GM19395 (cell line): Measurements from ENCODE around the gene GUCY1A2.
"Not testable (repeated sequence)": the region's sequence is repeated elsewhere in the genome, so short reads cannot be mapped to it uniquely, and the experiment has no call there.

Experiments used
- ATAC-seq: cut with Tn5 transposase; IDR thresholded peaks from one replicate; pipeline ENCODE4 v1.9.1; 2021; ENCODE audit warnings: mild to moderate bottlenecking, moderate library complexity; ENCODE audit not compliant: unreplicated experiment

GUCY1A2 gene

GRCh38 chr11:106957030-106957482 is 61.2 kb downstream of the GUCY1A2 start:
- ATAC-seq = no peak

GRCh38 chr11:106950067-106950491 is 68.2 kb downstream of the GUCY1A2 start:
- no peak for ATAC-seq

- ATAC-seq = no peak
Observed at GRCh38 chr11:106943089-106943488, 75.2 kb downstream of the GUCY1A2 start.

- no peak for ATAC-seq
Observed at GRCh38 chr11:106939157-106939556, 79.1 kb downstream of the GUCY1A2 start.

GRCh38 chr11:106937111-106937510 is 81.2 kb downstream of the GUCY1A2 start:
- no peak for ATAC-seq

GRCh38 chr11:106925245-106925644 is 93.0 kb downstream of the GUCY1A2 start:
- no peak for ATAC-seq

GRCh38 chr11:106920899-106921509 is 97.3 kb downstream of the GUCY1A2 start:
- ATAC-seq = no peak

GRCh38 chr11:106917973-106918372 is 100.3 kb downstream of the GUCY1A2 start:
- no peak for ATAC-seq

- no peak for ATAC-seq
Observed at GRCh38 chr11:106914409-106914808, 103.9 kb downstream of the GUCY1A2 start.

- no peak for ATAC-seq
Observed at GRCh38 chr11:106913141-106913540, 105.1 kb downstream of the GUCY1A2 start.

GRCh38 chr11:106904826-106905225 is 113.5 kb downstream of the GUCY1A2 start:
- ATAC-seq = no peak

- ATAC-seq = no peak
Observed at GRCh38 chr11:106889718-106890117, 128.6 kb downstream of the GUCY1A2 start.

GRCh38 chr11:106888386-106888785 is 129.9 kb downstream of the GUCY1A2 start:
- no peak for ATAC-seq

GRCh38 chr11:106883693-106884092 is 134.6 kb downstream of the GUCY1A2 start:
- ATAC-seq = not testable (repeated sequence)

- no peak for ATAC-seq
Observed at GRCh38 chr11:106879832-106880546, 138.3 kb downstream of the GUCY1A2 start.

- ATAC-seq = no peak
Observed at GRCh38 chr11:106879029-106879428, 139.2 kb downstream of the GUCY1A2 start.

GRCh38 chr11:106875013-106875412 is 143.3 kb downstream of the GUCY1A2 start:
- ATAC-seq = no peak

GRCh38 chr11:106872246-106872645 is 146.0 kb downstream of the GUCY1A2 start:
- no peak for ATAC-seq

- no peak for ATAC-seq
Observed at GRCh38 chr11:106858200-106858599, 160.1 kb downstream of the GUCY1A2 start.

- ATAC-seq = no peak
Observed at GRCh38 chr11:106856566-106856965, 161.7 kb downstream of the GUCY1A2 start.

- ATAC-seq = no peak
Observed at GRCh38 chr11:106854429-106854828, 163.8 kb downstream of the GUCY1A2 start.

GRCh38 chr11:106853850-106854401 is 164.3 kb downstream of the GUCY1A2 start:
- no peak for ATAC-seq
